Left ventricle myocardium superior (tissue), 1 donor: ENCODE measurements around the gene BCL2L15. TPM values are rescaled to one million over a fixed set of nuclear protein-coding genes. Genes with fewer than 3 reads are reported as not detected.
A peak's percentile ranks its signal among the peaks of the same experiment; 100 is the strongest.

Source experiments
- ATAC-seq: fragments of 200-7000 bp; cut with Tn5 transposase; one replicate; pipeline ENCODE4 v1.9.1; 2020; ENCODE audit warnings: mild to moderate bottlenecking, moderate library complexity
- DNase-seq: peaks from one replicate; pipeline ENCODE4 v3.0.0-alpha.2; 2020
- intact Hi-C: fragments of 100-400 bp; cut with micrococcal nuclease; formaldehyde crosslinking; loops from one replicate; pipeline ENCODE4 v1.11.0; 2022
- total RNA-seq: library from RNA; stranded (reverse); fragmentation: NEBNext Ultra II Directional; extraction: Animal tissue kit (Norgen Biotek cat#: 25700); gene quantifications from one replicate; pipeline ENCODE4 v1.2.1, GENCODE V29; 2021
- donor health status: DM: no; HTN: yes; CAD: no; lungs with severe emphysema.

BCL2L15 gene
- total RNA-seq, 1 donor from 2014 or later = not detected

- DNase-seq = no peak
- intact Hi-C loops = no loop called here
- ATAC-seq = no peak
Measured at GRCh38 chr1:113913887-113914664, 26.7 kb upstream of the BCL2L15 start.

GRCh38 chr1:113913312-113913668 is 25.9 kb upstream of the BCL2L15 start:
- intact Hi-C loops = no loop called here
- ATAC-seq = peak; percentile 50

DNA sequence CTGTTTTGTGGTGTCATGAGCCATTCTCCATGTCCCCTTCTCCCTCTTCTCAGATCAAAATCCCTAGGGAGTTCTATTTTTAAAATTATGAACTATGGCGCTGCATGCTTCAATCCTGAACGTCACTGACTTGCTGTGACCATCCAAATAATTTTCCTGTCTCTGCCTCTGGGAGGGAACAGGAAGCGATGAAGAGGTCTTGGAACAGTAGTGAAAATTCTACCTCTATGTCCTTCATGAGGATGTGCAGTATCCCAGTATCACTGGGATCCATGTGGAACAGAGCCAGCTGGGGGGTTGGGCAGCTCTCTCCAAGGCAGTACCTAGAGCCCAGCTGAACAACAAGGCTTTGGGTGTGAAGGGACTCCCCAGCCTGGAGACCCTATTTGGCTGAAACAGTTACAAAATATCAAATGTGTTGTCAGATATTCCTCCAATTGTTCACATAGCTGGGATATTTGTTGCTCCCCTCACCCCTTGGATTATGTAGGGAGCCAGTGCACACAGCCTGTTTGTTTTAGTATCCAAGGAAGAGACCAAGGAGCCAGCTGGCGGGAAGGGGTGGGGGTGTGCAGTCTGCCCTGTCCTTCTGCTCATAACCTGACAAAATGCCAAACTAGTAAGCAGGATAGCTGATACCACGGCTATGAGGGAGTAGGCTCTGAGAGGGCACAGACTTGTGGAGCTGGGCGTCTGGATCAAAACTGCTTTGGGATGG is 25.4 kb upstream of the BCL2L15 start:
- ATAC-seq (peak; percentile 94), DNase-seq (peak; percentile 54)
- intact Hi-C loops = no loop called here

More at GRCh38 chr1:113913312-113913668, 25.9 kb upstream of the BCL2L15 start:
- DNase-seq = no peak

GRCh38 chr1:113905435-113905861 is 18.1 kb upstream of the BCL2L15 start:
- ATAC-seq (no peak), DNase-seq (peak; percentile 58)
- intact Hi-C loops = no loop called here

GRCh38 chr1:113904674-113905434 is 17.5 kb upstream of the BCL2L15 start, which contains the start of the genes AP4B1 and DCLRE1B:
Gene AP4B1, minus strand, starts transcription at chr1:113904799. Its CDS starts 82 bp downstream, at chr1:113904717.
Gene DCLRE1B, plus strand, starts transcription at chr1:113905326. Its CDS starts 261 bp downstream, at chr1:113905587.
- ATAC-seq (peak; percentile 98), DNase-seq (peak; percentile 100)
- intact Hi-C loops = no loop called here

GRCh38 chr1:113904293-113904673 is 16.9 kb upstream of the BCL2L15 start:
- ATAC-seq (no peak), DNase-seq (no peak)
- intact Hi-C loops = no loop called here

GRCh38 chr1:113903501-113904292 is 16.3 kb upstream of the BCL2L15 start:
- no peak for ATAC-seq
- intact Hi-C loops = no loop called here

GRCh38 chr1:113901191-113901590 is 13.8 kb upstream of the BCL2L15 start:
- DNase-seq = no peak
- intact Hi-C loops = no loop called here
- ATAC-seq = no peak

More at GRCh38 chr1:113903501-113904292, 16.3 kb upstream of the BCL2L15 start:
- no peak for DNase-seq

DNA sequence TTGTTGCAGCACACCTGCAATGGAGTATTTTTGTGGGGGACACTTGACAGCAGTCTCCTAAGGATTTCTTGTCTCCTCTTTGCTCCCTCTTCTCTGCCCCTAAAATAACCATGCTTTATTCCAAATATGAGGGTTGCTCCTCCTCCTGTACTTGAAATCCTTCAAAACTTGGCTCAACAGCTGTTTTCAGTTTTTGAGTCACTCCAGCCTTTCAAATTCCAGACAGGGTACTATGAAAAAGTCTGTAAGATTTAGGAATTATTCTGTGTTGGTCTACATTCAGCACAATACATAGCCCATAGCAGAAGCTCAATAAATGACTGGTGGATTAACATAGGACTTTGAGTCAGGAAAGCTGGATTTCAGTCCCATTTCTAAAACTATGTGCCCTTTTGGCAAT is 11.7 kb upstream of the BCL2L15 start:
- DNase-seq (no peak), ATAC-seq (no peak)
- intact Hi-C loops = no loop called here

- ATAC-seq (no peak), DNase-seq (no peak)
- intact Hi-C loops = no loop called here
Measured at GRCh38 chr1:113898241-113898814, 10.9 kb upstream of the BCL2L15 start.

GRCh38 chr1:113895961-113896360 is 8.6 kb upstream of the BCL2L15 start:
- DNase-seq = no peak
- intact Hi-C loops = no loop called here
- no peak for ATAC-seq

- DNase-seq = no peak
- intact Hi-C loops = no loop called here
- ATAC-seq = no peak
Measured at GRCh38 chr1:113895098-113895497, 7.7 kb upstream of the BCL2L15 start.

- no peak for ATAC-seq
- intact Hi-C loops = no loop called here
- DNase-seq = no peak
Measured at GRCh38 chr1:113893267-113893666, 5.9 kb upstream of the BCL2L15 start.

DNA sequence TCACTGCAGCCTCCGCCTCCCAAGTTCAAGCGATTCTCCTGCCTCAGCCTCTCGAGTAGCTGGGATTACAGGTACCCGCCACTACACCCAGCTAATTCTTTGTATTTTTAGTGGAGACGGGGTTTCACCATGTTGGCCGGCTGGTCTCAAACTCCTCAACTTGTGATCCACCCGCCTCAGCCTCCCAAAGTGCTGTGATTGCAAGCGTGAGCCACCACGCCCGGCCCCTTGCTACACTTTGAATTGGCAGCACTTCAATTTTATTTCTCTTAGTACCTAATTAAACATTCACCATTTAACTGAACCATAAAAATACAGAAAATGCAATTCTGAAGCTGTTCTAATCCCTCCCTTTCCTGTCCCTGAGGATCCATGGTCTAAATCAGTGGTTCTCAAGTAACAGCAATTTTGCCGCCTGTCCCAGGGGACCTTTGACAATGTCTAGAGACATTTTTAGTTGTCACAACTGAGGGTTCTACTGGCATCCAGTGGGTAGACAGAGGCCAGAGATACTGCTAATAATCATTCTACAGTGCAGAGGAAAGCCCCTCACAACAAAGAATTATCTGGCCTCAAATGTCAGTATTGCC is 4.3 kb upstream of the BCL2L15 start:
- DNase-seq (no peak), ATAC-seq (no peak)
- intact Hi-C loops = no loop called here

DNA sequence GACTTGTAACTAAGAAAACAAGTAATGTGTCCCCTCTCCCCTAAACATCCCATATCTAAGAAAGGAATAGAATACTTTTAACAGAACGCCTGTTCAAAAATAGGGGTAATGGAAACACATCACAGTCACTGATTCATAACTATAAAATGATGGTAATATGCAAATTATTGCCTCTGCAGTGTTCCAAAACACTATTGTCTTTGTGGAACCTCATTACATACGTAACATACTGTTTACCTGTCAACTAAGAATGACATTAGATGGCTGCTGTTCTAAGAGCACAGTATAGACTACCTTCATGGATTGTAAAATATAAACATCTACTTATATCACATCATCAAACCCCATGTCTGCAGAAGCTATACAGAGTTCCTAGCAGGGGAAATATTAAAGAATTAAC is 3.4 kb upstream of the BCL2L15 start:
- intact Hi-C loops = no loop called here
- no peak for ATAC-seq
- DNase-seq = no peak

DNA sequence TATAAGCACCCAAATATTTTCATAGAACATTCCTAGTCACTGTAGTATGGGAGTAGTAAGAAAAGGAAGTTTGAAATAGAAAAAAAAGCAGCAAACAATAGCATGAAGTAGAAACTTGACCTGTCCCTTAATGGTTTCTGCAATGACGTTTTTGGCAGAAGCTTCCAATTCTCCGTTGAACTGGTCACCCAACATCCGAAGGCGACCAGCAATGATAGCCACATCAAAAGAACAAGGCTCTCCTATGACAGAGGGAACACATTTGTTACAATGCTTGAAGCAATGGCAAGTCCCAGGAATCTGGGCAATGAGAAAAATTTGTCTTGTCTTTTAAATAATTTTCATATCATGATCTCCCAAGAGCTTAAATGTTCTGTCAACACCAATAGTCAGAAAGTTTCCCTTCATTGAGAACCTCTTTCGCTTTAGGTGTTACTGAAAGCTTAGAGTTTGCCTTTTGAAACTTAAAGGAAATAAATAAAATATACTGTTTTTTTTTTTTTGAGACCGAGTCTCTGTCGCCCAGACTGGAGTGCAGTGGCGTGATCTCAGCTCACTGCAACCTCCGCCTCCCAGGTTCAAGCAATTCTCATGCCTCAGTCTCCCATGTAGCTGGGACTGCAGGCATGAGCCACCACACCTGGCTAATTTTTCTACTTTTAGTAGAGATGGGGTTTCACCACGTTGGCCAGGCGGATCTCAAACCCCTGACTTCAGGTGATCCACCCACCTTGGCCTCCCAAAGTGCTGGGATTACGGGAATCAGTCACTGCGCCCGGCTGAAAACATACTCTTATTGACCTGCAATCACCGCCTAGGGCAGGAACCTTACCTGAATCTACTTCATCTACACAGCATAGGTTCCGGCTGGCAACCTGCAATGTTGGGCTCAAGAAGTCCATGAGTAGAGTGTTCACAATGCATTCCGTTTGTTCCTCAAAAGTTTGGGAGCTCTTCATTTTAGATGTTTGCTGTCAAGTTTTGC is 672 bp downstream of the BCL2L15 start:
- DNase-seq (no peak), ATAC-seq (no peak)
- intact Hi-C loops = no loop called here

GRCh38 chr1:113881661-113882060 is 5.7 kb downstream of the BCL2L15 start:
- ATAC-seq = no peak
- intact Hi-C loops = no loop called here
- no peak for DNase-seq
